GM21619 (cell line): ENCODE results near the gene MBD6.
A peak's percentile ranks its signal among the peaks of the same experiment; 100 is the strongest.
"Not testable (repeated sequence)": the region's sequence is repeated elsewhere in the genome, so short reads cannot be mapped to it uniquely, and the experiment has no call there.

Source experiments
- ATAC-seq: cut with Tn5 transposase; IDR thresholded peaks from one replicate; pipeline ENCODE4 v1.9.1; 2021; ENCODE audit not compliant: unreplicated experiment

Gene MBD6

DNA sequence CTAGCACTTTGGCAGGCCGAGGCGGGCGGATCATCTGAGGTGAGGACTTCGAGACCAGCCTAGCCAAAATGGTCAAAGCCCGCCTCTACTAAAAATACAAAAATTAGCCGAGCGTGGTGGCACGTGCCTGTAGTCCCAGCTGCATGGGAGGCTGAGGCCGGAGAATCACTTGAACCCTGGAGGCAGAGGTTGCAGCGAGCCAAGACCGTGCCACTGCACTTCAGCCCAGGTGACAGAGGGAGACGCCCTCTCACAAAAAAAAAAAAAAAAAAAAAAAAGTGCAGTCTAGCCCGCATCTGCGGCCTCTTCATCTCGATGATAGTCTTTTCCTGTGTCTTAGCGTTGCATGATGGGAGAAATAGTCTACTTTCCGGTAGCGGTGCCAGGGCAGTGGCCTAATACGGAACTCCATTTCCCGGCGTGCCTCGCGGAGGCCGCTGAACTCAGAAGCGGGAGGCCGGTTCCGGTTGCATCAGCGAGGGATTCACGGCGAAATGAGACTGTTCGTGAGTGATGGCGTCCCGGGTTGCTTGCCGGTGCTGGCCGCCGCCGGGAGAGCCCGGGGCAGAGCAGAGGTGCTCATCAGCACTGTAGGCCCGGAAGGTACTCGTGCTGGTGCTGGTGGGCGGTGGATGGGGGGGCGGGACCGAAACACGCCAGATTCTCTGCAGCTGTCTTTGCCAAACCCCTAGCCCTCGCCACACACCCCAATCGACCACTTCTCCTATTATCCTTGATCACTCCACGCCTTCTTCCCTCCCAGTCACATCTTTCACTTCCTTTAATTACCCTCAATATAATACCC is 34.8 kb upstream of the MBD6 start, which contains the start of gene MARS1:
Gene MARS1, plus strand, starts transcription at position 472 of the 805 bp plus-strand sequence. Its CDS starts 23 bp downstream, at position 495.
- ATAC-seq, result peak; percentile 97

DNA sequence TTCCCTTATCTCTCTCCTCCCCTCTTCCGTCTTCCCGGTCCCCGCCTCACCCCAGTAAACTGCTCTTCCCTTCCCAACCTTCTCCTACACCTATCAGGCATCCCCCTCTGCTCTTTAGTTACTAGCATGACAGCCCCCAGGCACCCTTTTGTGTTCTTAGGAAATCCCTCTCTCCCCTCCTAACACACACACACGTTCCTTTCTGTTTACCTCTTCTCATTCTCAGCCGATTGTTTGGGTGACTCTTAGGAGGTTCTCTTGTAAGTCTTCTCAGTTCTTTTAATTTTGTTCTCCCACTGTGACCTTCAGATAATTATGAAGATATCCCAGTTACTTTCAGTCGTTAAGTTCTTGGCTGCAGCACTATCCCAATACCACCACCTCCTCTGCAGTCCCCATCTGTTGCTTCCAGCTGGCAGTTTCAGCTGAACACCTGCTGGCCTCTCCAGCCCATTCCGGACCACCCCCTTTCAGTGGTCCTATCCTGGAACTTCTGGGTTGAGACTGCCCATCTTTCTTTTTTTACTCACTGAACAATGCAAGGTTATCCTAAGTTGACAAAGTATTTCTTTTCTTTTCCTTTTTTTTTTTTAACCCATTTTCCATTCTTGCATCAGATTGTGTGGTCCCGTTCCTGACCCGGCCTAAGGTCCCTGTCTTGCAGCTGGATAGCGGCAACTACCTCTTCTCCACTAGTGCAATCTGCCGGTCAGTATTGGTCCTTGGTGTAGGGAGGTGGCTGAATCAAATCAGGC is 34.0 kb upstream of the MBD6 start:
- no peak for ATAC-seq

DNA sequence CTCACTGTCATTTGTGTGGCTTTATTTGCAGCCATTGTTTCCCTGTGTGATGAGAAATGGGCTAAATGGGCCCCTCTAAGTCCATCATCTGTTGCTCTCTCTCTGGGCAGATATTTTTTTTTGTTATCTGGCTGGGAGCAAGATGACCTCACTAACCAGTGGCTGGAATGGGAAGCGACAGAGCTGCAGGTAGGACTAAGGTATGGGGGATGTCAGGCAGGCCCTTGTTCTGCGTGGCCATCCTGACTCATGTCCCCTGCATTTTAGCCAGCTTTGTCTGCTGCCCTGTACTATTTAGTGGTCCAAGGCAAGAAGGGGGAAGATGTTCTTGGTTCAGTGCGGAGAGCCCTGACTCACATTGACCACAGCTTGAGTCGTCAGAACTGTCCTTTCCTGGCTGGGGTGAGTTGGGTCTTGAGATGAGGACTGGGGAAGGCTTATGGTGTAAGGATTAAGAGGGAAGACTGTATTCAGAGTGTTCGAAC is 33.4 kb upstream of the MBD6 start:
- no peak for ATAC-seq

- ATAC-seq, result no peak
These were observed 32.5 kb upstream of the MBD6 start for GRCh38 chr12:57490126-57490525.

GRCh38 chr12:57491393-57492280 is 31.0 kb upstream of the MBD6 start:
- no peak for ATAC-seq

GRCh38 chr12:57495051-57495701 is 27.4 kb upstream of the MBD6 start:
- not testable (repeated sequence) for ATAC-seq

DNA sequence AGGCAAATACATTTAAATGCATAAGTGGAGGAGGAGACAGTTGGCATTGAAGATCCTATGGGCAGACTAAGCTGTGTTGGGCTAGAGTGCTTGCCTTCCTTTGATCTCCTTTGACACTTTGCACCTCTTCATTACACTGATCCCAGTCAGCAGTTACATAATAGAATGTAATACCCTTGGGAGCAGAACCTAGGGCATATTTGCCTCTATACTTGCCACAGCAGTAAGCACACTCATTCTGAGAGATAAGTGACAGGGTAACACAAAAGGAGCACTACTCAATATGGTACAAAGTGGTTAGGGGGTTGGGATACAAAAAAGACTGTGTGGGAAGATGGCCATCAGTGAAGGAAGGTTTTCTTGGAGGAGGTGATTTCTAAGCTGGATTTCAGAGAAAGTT is 25.8 kb upstream of the MBD6 start:
- no peak for ATAC-seq

- ATAC-seq, result no peak
These were observed 25.1 kb upstream of the MBD6 start for GRCh38 chr12:57497223-57498131.

GRCh38 chr12:57498132-57498502 is 24.5 kb upstream of the MBD6 start:
- no peak for ATAC-seq

- ATAC-seq, result no peak
These were observed 24.1 kb upstream of the MBD6 start for GRCh38 chr12:57498571-57498970.

DNA sequence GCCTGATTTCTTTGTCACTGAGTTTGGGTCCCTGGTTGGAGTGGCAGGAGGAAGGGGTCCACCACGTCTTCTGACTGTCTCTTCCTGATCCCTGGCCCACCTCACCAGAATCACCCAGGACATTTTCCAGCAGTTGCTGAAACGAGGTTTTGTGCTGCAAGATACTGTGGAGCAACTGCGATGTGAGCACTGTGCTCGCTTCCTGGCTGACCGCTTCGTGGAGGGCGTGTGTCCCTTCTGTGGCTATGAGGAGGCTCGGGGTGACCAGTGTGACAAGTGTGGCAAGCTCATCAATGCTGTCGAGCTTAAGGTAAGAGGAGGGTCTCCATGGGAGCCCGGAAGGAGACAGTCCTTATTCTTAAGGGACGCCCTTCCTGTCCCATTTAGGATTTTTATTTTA is 22.4 kb upstream of the MBD6 start:
- ATAC-seq, result no peak

DNA sequence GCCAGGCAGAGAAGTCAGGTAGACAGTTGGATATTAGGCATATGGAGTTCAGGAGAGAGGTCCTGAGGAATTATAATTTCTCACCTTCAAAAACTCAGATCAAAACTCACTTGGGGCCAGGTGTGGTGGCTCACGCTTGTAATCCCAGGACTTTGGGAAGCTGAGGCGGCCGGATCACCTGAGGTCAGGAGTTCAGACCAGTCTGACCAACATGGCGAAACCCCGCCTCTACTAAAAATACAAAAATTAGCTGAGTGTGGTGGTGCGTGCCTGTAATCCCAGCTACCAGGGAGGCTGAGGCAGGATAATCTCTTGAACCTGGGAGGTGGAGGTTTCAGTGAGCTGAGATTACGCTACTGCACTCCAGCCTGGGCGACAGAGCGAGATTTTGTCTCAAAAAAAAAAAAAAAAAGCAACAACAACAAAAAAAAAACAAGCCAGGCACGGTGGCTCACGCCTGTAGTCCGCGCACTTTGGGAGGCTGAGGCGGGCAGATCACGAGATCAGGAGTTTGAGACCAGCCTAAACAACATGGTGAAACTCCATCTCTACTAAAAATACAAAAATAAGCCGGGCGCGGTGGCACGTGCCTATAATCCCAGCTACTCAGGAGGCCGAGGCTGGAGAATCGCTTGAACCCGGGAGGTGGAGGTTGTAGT is 20.2 kb upstream of the MBD6 start:
- not testable (repeated sequence) for ATAC-seq

- not testable (repeated sequence) for ATAC-seq
These were observed 16.1 kb upstream of the MBD6 start for GRCh38 chr12:57506541-57506940.

DNA sequence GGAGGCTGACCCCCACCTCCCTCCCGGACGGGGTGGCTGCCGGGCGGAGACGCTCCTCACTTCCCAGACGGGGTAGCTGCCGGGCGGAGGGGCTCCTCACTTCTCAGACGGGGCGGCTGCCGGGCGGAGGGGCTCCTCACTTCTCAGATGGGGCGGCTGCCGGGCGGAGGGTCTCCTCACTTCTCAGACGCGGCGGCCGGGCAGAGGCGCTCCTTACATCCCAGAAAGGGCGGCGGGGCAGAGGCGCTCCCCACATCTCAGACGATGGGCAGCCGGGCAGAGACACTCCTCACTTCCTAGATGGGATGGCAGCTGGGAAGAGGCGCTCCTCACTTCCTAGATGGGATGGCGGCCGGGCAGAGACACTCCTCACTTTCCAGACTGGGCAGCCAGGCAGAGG is 14.8 kb upstream of the MBD6 start:
- not testable (repeated sequence) for ATAC-seq

GRCh38 chr12:57511161-57511560 is 11.5 kb upstream of the MBD6 start:
- no peak for ATAC-seq

GRCh38 chr12:57511588-57512325 is 10.9 kb upstream of the MBD6 start:
- ATAC-seq, result no peak

DNA sequence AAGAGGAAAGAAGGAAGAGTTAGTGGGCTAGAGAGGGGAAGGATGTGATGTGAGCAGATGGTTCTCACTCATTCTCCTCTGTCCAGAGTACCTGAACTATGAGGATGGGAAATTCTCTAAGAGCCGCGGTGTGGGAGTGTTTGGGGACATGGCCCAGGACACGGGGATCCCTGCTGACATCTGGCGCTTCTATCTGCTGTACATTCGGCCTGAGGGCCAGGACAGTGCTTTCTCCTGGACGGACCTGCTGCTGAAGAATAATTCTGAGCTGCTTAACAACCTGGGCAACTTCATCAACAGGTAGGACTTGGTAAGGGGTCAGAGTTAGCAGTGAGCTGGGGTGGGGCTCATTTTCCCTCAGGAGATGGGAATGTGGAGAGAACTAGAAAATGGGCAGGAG is 10.0 kb upstream of the MBD6 start:
- no peak for ATAC-seq

DNA sequence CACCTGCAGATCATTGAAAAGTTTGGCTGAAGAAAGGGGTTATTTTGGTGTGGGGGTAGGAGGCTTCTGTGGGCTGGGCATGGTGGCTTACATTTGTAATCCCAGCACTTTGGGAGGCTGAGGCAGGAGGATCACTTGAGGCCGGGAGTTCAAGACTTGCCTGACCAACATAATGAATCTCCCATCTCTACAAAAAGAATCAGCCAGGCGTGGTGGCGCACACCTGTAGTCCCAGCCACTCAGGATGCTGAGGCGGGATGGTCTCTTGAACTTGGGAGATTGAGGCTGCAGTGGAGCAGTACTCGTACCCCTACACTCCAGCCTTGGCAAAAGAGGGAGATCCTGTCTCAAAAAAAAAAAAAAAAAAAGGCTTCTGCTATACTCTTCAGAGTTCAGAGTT is 9.4 kb upstream of the MBD6 start:
- no peak for ATAC-seq
